Measurements from ENCODE around the gene CCDC183.
"Not testable (repeated sequence)": the region's sequence is repeated elsewhere in the genome, so short reads cannot be mapped to it uniquely, and the experiment has no call there.

CCDC183 gene

DNA sequence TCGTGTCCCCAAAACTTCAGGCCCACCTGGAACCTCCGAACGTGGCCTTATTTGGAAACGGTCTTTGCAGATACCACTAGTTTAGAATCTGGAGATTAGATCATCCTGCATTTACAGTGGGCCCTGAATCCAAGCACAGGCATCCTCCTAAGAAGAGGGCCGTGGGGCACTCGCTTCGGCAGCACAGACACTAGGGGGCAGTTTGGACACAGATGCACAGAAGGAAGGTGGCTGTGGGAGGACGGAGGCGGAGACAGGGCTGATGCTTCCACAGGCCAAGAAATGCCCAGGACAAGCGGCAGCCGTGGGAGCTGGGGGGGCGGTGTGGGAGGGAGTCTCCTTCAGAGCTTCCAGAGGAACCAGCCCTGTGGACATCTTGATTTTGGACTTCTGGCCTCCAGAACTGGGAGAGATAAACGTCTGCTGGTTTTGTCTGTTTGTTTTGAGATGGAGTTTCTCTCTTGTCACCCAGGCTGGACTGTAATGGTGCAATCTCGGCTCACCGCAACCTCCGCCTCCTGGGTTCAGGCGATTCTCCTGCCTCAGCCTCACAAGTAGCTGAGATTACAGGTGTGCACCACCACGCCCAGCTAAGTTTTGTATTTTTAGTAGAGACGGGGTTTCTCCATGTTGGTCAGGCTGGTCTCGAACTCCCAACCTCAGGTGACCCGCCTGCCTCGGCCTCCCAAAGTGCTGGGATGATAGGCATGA is 35.1 kb upstream of the CCDC183 start:
- DNase-seq = not testable (repeated sequence)

DNA sequence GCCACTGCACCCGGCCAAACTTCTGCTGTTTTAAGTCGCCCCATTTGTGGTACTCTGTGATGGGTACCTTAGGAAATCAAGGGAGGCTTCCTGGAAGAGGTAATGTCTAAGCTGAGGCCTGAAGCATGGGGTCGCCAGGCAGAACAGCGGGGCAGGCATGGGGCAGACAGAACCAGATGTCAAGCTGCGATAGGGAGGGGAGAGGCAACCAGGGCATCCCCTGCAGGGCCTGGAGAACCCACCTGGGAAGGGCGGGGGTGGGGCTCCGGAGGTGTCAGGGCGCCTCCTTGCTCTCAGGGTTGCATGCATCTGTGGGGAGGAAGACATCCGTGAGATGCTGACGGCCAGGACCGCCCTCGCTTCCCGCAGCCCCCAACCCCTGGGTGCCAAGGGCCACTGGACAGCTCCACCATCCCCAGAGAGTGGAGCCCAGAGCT is 34.6 kb upstream of the CCDC183 start:
- DNase-seq = no peak

DNA sequence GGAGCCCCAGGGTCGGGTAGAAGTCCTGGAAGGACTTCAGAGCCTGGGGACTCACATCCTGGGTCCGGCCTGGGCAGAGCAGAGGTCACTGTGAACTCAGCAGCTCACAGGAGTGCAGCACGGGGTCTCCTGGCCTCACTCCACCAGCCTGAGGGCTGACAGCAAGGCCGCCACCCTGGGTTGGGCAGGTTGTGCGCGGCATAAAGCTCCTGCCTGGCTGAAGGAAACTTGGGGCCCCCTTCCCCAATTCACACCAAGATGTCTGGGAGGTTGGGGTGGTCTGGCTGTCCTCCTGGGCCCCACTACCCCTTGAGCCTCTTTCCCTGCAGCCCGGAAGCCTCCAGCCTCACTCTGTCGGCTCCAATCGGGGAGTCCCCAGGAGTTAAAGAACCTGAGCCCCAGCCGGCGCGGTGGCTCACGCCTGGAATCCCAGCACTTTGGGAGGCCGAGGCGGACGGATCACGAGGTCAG is 33.9 kb upstream of the CCDC183 start:
- no peak for DNase-seq

DNA sequence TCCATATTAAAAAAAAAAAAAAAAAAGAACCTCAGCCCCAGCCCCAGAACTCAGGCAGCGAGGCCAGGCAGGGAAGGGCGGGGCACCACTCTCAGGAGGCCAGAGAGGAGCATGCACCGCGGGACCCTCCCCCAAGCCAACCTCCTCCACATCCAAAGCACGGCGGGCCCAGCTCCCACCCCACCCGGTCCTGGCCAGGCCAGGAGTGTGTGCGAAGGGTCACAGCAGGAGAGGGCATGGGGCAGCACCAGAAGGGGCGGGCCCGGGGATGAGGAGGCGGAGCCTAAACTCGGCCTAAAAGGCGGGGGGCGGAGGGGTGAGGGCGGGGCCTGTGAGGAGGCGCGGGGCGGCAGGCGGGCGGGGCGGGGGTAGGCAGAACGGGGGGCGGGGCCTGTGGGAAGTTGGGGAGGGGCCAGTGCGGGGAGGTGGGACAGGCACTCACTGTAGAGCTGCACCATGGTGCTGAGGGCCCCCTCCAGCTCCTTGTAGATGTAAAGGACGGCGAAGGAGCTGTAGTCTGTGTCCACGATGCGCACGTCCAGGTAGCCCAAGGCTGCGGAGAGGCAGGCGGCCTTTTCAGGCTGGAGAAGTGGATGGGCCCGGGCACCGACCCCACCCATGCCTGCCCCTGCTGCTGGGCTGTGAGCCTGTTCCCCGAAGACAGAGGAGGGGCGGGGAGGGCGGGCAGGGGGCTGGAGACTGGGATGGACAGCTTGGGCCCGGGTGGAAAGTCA is 33.1 kb upstream of the CCDC183 start:
- peak; percentile 60 for DNase-seq

DNA sequence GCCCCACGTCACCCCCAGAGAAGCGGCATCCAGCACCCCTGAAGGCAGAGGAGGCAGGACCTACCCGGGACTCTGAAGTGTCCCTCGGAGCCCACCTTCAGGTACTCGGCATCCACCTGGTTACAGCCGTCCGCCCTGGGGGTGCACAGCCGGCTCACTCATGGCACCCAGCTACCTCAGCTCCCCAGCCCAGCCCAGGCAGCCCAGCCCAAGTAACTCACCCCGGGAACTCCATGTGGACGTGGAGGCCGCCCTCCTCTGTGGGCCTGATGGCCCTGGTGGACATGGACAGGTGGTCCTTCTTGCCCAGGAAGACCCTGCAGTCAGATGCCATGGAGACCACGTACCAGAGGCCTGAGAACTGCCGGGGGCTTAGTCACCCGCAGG is 32.5 kb upstream of the CCDC183 start:
- no peak for DNase-seq

DNA sequence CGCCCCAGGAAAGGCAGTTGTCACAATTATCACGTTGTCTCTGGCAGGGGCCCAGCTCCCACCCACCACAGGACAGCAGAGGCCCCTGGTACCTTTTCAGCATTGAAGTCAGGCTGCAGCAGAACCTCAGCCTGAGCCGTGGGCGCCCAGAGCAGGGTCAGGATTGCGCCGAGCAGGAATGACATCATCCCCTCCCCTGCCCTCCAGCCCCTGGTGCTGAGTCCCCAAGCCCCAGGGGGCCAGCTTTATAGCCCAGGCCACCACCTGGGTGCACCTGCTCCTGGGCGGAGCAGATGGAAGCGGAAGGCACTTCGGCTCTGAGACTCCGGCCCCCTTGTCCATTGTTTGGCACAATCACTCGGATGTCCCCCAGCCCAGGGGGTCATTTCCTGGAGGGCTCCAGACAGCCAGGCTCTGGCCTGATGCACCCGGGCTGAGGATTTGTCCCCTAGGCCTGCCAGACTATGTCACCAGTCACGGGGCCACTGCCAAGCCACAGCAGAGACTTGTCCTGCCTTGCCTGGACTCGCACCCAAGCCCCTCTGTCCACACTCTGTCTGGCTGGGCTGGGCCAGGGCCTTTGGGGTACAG is 31.7 kb upstream of the CCDC183 start, which contains the start of gene LCN15:
LCN15 (minus strand) TSS at position 218 of the 591 bp plus-strand sequence; CDS start at position 188, 30 bp downstream.
- DNase-seq = no peak

DNA sequence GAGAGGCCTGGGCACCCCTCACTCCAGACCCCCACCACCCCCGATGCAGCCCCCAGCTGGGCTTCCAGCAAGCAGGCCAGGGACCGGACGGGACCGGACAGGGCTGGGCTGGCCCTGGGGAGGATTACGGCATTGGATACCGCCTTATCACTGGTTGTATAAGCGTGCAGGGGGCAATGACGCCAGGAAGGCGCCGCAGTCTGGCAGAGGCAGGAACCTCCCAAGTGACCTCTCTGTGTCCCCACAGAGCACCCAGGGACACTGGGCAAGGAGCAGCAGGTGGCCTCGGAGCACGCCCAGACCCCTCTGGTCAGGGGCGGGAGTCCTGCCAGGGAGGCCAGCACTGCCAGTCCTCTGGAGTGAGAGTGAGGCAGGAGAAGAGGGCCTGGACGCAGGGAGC is 31.1 kb upstream of the CCDC183 start:
- no peak for DNase-seq

DNA sequence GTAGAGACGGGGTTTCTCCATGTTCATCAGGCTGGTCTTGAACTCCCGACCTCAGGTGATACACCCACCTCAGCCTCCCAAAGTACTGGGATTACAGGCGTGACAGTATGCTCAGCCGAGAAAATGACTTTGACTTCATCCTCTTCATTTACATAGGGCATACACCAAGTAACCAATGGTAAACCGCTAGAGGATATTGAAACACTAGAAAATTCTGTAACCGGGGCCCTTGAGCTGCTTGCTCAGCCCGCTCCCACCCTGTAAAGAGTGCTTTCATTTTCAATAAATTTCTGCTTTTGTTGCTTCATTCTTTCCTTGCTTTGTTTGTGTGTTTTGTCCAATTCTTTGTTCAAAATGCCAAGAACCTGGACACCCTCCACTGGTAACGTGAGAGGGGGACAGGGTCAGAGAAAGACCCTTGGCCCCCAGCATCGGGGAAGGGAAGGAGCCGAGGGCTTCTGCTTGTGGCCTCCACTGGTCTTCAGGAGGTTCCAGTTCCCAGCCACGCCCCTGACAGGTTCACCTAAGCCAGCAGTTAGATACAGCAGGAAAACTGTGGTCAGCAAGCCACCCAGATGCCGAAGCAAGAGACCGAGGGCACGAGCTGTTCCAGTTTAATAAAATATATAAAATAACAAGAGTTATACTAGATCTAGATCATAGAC is 30.3 kb upstream of the CCDC183 start:
- DNase-seq = not testable (repeated sequence)

DNA sequence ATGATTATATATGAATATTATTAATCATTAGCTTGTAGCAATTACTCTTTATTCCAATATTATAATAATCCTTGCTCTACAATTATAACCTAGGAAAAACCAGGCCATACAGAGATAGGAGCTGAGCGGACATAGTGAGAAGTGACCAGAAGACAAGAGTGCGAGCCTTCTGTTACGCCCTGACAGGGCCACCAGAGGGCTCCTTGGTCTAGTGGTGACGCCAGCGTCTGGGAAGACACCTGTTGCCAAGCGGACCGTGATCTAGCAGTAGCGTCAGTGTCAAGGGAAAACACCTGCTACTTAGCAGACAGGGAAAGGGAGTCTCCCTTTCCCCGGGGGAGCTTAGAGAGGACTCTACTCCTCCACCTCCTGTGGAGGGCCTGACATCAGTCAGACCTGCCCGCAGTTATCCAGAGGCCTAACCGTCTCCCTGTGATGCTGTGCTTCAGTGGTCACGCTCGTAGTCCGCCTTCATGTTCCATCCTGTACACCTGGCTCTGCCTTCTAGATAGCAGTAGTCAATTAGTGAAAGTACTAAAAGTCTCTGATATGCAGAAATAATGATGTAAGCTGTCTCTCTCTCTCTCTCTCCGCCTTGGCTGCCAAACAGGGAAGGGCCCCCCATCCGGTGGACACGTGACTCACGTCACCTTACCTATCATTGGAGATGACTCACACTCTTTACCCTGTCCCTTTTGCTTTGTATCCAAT is 29.6 kb upstream of the CCDC183 start:
- DNase-seq = not testable (repeated sequence)

DNA sequence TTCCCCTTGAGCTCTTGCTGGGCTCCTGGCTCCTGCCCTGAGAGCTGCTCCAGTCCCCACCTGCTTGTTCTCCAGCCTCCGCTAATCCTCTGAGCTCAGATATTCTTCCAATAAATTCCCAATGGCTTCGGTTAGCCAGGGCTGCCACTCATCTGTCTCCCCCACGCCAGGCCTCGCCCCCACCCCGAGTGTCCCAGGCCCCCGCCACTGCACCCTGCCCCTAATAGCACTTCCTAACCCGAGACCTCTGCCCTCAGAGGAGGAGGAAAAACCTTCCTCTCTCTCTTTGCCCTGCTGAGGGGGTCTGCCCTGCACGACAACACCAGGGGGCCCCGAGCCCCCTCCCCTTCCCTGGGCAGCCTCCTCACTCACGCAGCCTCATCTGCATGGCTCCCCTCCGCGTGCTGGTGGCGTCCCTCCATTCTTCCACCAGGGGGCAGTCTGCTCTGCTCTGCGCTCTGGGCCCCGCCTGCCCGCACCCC is 26.4 kb upstream of the CCDC183 start:
- DNase-seq = no peak

DNA sequence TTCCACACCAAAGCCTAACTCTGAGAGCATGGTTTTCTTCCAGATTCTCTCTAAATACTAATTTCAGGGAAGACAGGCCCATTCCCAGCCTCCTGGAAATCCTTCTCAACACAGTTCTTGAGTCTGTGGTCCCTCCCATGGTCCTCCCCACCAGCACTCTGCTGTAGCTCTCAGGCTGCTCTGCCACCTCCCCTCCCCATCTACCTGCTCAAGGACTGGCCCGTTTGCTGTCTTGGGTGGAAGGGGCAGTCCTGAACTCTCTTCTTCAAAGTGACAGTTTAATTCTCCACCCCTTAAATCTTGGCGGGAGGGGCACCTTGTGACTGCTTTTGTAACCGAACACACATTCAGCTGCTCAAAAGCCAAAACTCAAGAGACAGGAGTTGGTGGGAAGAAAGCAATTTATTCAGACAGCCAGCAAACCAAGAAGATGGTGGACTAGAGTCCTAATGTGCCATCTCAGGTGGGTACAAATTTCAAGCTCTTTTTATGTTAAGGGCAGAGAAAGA is 24.2 kb upstream of the CCDC183 start:
- DNase-seq = no peak

DNA sequence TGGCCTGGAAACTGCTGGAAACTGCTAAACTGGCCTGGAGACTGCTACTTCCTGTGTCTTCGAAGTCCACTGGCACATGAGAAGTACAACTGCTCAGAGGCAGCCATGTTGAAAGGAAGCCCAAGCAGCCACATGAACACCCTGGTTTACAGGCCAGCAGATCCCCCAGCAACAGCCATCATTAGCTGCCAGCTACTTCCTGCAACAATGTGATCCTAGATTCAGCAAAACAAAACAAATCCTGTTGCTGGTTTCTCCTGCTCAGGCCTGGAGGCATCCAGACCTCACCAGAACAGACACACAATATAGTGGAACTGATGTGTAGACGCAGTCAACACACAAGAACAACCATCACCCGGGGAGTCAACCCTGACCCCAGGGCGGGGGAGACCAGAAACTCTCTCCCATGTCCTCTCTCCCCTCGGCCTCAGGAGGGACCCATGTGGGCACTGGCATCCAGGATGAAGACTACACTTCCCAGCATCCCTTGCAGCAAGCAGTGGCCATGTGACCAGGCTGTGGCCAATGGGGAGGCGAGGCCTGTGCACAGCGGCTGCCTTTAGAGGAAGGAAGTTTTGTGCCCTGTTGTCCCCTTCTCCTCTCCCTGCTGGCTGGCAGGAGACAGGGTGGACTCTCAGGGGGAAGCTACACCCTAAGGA is 22.6 kb upstream of the CCDC183 start:
- DNase-seq = no peak

DNA sequence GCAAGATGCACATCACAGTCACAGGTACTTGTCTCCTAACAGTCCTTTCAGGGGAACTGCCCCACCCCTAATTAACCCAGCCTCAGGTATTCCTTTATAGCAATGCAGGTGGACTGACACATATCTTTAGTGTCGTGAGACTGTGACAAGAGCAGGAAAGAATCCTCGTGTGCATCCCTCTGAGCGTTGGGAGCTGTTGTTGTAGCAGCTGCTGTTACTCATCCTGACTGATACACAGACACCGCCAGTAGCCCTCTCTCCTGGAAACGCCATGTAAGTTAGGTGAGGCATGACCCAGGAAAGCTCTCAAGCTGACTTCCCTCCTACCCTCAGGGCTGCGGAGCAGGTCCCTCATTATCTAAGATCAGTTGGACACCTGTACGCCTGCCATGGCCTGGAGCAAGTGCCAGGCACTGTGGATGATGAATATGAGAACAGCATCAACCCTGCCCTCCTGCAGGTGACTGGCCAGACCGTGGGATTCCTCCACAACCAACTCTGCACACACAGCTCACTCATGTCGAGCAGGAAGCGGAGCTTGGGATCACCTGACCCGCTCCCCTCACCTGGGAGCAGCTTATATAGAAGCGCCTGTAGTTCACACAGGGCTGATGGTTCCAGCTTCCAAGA is 21.6 kb upstream of the CCDC183 start:
- no peak for DNase-seq

DNA sequence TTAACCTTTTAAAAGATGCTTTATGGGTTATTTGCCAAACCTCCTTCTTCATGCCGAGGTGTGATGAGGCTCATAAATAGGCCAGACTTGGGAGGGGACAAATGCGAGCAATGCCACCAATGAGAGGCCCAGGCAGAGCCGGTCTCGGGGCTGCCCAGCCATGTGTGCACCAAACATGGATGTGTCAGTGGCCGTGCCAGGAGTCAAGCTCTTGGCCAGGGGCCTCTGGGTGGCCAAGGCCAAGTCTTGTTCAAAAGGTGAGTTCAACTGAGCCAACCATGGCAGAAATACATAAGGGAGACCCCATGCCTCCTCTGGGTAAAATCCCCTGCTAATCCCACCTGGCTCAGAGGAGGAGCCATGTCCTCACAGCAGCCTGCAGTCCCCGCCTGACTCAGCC is 20.9 kb upstream of the CCDC183 start:
- DNase-seq = no peak

DNA sequence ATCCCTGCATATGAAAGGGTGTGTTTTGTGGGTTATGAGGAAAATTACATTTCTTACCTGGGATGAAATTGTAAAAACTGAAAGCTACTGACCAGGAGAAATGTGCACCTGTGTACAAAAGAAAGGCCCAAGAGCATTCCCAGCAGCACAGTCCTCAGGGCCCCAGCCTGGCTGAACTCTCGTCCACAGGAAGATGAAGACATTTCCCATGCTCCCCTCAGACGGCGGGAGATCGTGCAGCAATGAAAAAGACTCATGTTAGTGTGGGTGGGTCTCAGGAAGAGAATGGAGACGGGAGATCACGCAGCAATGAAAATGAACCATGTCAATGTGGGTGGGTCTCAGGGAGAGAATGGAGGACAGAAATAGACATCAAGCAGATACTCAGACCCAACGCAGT is 19.2 kb upstream of the CCDC183 start:
- no peak for DNase-seq

DNA sequence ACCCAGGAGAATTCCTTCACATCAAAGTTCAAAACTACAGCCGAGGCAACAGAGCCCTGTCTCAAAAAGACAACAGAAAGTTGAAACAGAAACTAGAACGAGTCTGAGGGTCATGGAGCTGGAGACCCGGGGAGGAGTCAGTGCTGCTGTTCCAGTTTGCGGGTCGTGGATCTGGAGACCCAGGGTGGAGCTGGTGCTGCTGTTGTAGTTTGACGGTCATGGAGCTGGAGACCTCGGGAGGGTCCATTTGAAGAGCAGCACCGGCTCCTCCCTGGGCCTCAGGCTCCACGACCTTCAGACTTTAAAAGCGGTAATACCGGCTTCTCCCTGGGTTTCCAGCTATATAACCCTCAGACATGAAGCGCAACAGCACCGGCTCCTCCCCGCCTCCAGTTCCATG is 18.8 kb upstream of the CCDC183 start:
- no peak for DNase-seq

DNA sequence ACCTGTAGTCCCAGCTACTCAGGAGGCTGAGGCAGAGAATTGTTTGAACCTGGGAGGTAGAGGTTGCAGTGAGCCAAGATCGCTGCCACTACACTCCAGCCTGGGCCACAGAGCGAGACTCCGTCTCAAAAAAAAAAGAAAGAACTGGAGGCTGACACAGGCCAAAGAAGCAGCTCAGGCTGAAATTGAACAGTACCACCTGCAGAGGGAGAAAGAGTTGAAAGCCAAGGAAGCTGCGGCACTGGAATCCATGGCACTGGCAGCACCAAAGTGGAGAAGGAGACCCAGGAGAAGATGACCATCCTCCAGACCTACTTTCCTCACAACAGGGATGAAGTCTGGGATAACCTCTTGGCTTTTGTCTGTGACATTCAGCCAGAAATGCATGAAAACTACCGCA is 16.3 kb upstream of the CCDC183 start:
- DNase-seq = no peak

DNA sequence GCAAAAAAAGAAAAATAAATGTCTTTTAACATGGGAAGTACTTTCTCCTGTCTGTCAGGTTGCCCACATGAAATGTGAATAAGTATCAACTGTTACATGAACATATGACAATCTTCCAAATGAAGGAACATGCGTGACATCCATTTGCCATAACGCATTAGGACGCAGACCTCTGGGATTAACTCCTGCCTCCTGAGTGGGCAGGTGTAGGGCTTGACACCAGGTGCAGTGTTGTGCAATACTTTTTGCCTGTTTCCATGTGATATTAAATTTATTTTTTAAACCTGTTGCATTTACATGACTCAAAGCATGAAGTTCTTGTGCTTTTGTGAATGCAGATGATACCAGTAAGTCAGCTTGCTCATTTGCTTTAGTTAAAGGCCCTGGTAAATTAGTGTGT is 13.7 kb upstream of the CCDC183 start:
- no peak for DNase-seq

DNA sequence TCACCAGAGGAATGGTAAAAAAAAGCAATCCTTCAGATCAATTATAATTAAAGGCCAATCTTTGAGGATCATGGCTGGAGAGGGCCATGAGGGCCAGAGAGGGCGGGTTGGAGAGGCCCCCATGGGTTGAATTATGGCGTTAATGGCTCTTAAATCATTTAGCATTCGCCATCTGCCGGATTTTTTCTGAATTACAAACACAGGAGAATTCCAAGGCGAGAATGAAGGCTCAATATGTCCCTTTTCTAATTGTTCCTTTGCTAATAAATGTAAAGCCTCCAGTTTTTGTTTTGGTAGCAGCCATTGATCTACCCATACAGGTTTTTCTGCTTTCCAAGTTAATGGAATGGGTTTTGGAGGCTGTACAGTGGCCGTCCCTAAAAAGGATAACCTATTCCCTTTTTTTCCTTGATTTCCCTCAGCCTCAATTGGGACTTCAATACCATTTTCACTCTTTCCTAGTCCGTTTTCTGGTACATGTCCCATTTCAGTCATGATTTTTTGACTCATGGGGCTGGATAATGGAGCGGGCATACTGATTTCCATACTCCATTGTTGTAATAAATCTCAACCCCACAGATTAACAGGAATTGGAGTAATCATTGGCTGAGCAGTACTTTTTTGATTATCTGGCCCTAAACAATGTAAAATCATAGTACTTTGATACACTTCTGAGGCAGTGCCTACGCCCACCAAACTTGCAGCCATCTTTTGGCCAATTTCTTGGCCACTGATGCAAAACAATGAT is 11.7 kb upstream of the CCDC183 start:
- no peak for DNase-seq

DNA sequence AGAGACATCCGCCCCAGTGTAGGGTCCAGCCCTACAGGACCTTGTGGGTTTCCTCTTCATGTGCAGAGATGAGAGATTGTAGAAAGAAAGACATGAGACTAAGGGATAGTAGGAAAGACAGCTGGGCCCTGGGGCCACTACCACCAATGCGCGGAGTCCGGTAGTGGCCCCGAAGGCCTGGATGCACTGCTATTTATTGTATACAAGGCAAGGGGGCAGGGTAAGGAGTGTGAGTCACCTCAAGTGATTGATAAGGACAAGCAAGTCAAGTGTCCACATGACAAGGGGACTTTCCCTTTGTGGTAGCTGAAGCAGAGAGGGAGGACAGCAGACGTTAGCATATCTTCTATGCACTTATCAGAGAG is 11.2 kb upstream of the CCDC183 start:
- DNase-seq = no peak
